ENCODE measurements around the gene SLC9A1.

GRCh38 chr1:27133991-27134390 is 20.9 kb downstream of the SLC9A1 start:
- TF ChIP-seq, protein P1, sequence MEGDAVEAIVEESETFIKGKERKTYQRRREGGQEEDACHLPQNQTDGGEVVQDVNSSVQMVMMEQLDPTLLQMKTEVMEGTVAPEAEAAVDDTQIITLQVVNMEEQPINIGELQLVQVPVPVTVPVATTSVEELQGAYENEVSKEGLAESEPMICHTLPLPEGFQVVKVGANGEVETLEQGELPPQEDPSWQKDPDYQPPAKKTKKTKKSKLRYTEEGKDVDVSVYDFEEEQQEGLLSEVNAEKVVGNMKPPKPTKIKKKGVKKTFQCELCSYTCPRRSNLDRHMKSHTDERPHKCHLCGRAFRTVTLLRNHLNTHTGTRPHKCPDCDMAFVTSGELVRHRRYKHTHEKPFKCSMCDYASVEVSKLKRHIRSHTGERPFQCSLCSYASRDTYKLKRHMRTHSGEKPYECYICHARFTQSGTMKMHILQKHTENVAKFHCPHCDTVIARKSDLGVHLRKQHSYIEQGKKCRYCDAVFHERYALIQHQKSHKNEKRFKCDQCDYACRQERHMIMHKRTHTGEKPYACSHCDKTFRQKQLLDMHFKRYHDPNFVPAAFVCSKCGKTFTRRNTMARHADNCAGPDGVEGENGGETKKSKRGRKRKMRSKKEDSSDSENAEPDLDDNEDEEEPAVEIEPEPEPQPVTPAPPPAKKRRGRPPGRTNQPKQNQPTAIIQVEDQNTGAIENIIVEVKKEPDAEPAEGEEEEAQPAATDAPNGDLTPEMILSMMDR (IDR thresholded peaks at IDR 0.05), result no peak
- TF ChIP-seq EZH2 (IDR thresholded peaks at IDR 0.05; ENCODE audit: borderline replicate concordance, insufficient read depth, low read depth, low read length, poor library complexity, severe bottlenecking), result no peak
